Sigmoid colon (tissue), 7 donors: ENCODE data around the gene BIN1. TPM values are rescaled to one million over a fixed set of nuclear protein-coding genes. Genes with fewer than 3 reads are reported as not detected.

ENCODE experiments used
- DNase-seq: peaks from one replicate; pipeline ENCODE4 v3.0.0-alpha.2; 2019
- H3K27ac ChIP-seq, 4 donors: fragments of 200-600 bp; sonication (generic); one replicate each; pipeline ENCODE4 v1.5.1; 2016 to 2019; ENCODE audit warnings: mild to moderate bottlenecking in 1 of 4
- H3K27me3 ChIP-seq, 3 donors: fragments of 200-600 bp; sonication (generic); one replicate each; pipeline ENCODE4 v1.5.1; 2019; ENCODE audit warnings: mild to moderate bottlenecking in 1 of 3
- H3K36me3 ChIP-seq, 4 donors: fragments of 200-600 bp; sonication (generic); one replicate each; pipeline ENCODE4 v1.5.1; 2016 to 2019
- H3K4me1 ChIP-seq, 4 donors: fragments of 200-600 bp; sonication (generic); one replicate each; pipeline ENCODE4 v1.5.1; 2017 to 2019
- H3K4me3 ChIP-seq, 4 donors: fragments of 200-600 bp; sonication (generic); one replicate each; pipeline ENCODE4 v1.5.1; 2017 to 2019; ENCODE audit warnings: mild to moderate bottlenecking in 2 of 4, moderate library complexity in 1 of 4
- H3K9me3 ChIP-seq, 4 donors: fragments of 200-600 bp in 3 of 4; sonication (generic) in 3 of 4; one replicate each; pipeline versions ENCODE4 v1.5.1 to v1.6.1; 2013 to 2019
- CTCF ChIP-seq, 4 experiments: fragments of 450-650 bp in 3 of 4; fragments of 200-600 bp in 1 of 4; IDR thresholded peaks; one replicate each; pipeline ENCODE4 v1.5.1; 2016 to 2019; ENCODE audit warnings: antibody characterized with exemption in 4 of 4, mild to moderate bottlenecking in 3 of 4, moderate library complexity in 2 of 4
- EP300 ChIP-seq, 4 donors: sonication (generic); formaldehyde crosslinking; IDR thresholded peaks; one replicate each; pipeline ENCODE4 v1.6.1; 2017; ENCODE audit warnings: antibody characterized with exemption in 4 of 4
- POLR2A ChIP-seq, 2 donors: fragments of 450-650 bp; IDR thresholded peaks; one replicate each; pipeline ENCODE4 v1.6.1; 2016; ENCODE audit warnings: antibody characterized with exemption in 2 of 2, mild to moderate bottlenecking in 2 of 2, moderate library complexity in 2 of 2
- POLR2AphosphoS5 ChIP-seq, 4 donors: sonication (generic); formaldehyde crosslinking; IDR thresholded peaks; one replicate each; pipeline ENCODE4 v1.6.1; 2017; ENCODE audit warnings: antibody characterized with exemption in 4 of 4
- WGBS, 2 donors: extraction: QIAGEN DNeasy Blood & Tissue Kit; methylation state at CpG; one replicate each; pipeline ENCODE4 v1.1.7; 2013; 5-methylcytosine and 5-hydroxymethylcytosine counted together
- intact Hi-C: fragments of 100-400 bp; cut with DNase I; formaldehyde crosslinking; loops from one replicate; pipeline ENCODE4 v1.15.1; 2023
- polyA plus RNA-seq, 3 donors: library from polyadenylated mRNA; stranded (reverse); fragments of 200-250 nt; gene quantifications; one replicate each; pipeline ENCODE4 v1.2.3, GENCODE V29; 2013
- total RNA-seq, 4 donors: library from RNA; depleted of rRNA; stranded (reverse); fragments of >200 nt; gene quantifications; one replicate each; pipeline ENCODE4 v1.1.0, GENCODE V29; 2016
- donor health status: healthy with polysubstance abuse.
- donor health status: Bipolar disorder and iron deficiency.
- donor health status: healthy.

Gene BIN1
- total and polyA plus RNA-seq, 7 donors, result 20.3 to 57.9 (median 38.2) TPM

GRCh38 chr2:127129937-127130336 lies 23.0 kb upstream of the BIN1 start:
- DNase-seq, result no peak
- 87% methylated on average over 11 of the region's 11 CpGs for WGBS, 2 donors

GRCh38 chr2:127128445-127128904 lies 21.5 kb upstream of the BIN1 start:
- no peak overlapping the region for H3K27ac ChIP-seq
- no peaks in the 10 kb centered on the region for H3K4me1 ChIP-seq
- DNase-seq, result no peak
- WGBS, 2 donors, result 6 to 40% methylated on average over 8 of the region's 8 CpGs
- H3K36me3 ChIP-seq, result no peaks in the 10 kb centered on the region
- no peak for TF ChIP-seq POLR2A (IDR thresholded peaks at IDR 0.05)
- TF ChIP-seq POLR2AphosphoS5 (IDR thresholded peaks at IDR 0.05), result no peak
- TF ChIP-seq CTCF (IDR thresholded peaks at IDR 0.05), result no peak
- no peak for TF ChIP-seq EP300 (IDR thresholded peaks at IDR 0.05)
- H3K4me3 ChIP-seq, result no peak overlapping the region
- H3K27me3 ChIP-seq, result no peaks in the 10 kb centered on the region
- intact Hi-C loops, result no loop called here
- no peaks in the 10 kb centered on the region for H3K9me3 ChIP-seq

More at GRCh38 chr2:127129937-127130336, 23.0 kb upstream of the BIN1 start:
- Histone ChIP-seq H3K9me3 (no peaks in the 10 kb centered on the region), H3K4me3 (no peak overlapping the region), H3K36me3 (no peaks in the 10 kb centered on the region), H3K4me1 (no peaks in the 10 kb centered on the region), H3K27me3 (no peaks in the 10 kb centered on the region), H3K27ac (no peak overlapping the region)
- TF ChIP-seq CTCF (IDR thresholded peaks at IDR 0.05) (no peak), POLR2AphosphoS5 (IDR thresholded peaks at IDR 0.05) (no peak), EP300 (IDR thresholded peaks at IDR 0.05) (no peak), POLR2A (IDR thresholded peaks at IDR 0.05) (no peak)
- intact Hi-C loops, result no loop called here

GRCh38 chr2:127125821-127126220 lies 18.9 kb upstream of the BIN1 start:
- no peak for TF ChIP-seq CTCF (IDR thresholded peaks at IDR 0.05)
- TF ChIP-seq EP300 (IDR thresholded peaks at IDR 0.05), result no peak
- no peak for TF ChIP-seq POLR2AphosphoS5 (IDR thresholded peaks at IDR 0.05)
- TF ChIP-seq POLR2A (IDR thresholded peaks at IDR 0.05), result no peak
- no peaks in the 10 kb centered on the region for H3K9me3 ChIP-seq

GRCh38 chr2:127124426-127124825 lies 17.5 kb upstream of the BIN1 start:
- H3K4me3 ChIP-seq, result no peak overlapping the region
- intact Hi-C loops, result no loop called here

More at GRCh38 chr2:127125821-127126220, 18.9 kb upstream of the BIN1 start:
- no peaks in the 10 kb centered on the region for H3K4me1 ChIP-seq
- no peaks in the 10 kb centered on the region for H3K36me3 ChIP-seq
- 81 to 93% methylated on average over 1 of the region's 1 CpG for WGBS, 2 donors
- H3K4me3 ChIP-seq, result no peak overlapping the region
- DNase-seq, result no peak
- H3K27ac ChIP-seq, result no peak overlapping the region
- intact Hi-C loops, result no loop called here
- H3K27me3 ChIP-seq, result no peaks in the 10 kb centered on the region

More at GRCh38 chr2:127124426-127124825, 17.5 kb upstream of the BIN1 start:
- Histone ChIP-seq H3K27ac (no peak overlapping the region), H3K27me3 (no peaks in the 10 kb centered on the region), H3K4me1 (no peaks in the 10 kb centered on the region), H3K9me3 (no peaks in the 10 kb centered on the region), H3K36me3 (no peaks in the 10 kb centered on the region)
- no peak for TF ChIP-seq POLR2AphosphoS5 (IDR thresholded peaks at IDR 0.05)
- no peak for TF ChIP-seq POLR2A (IDR thresholded peaks at IDR 0.05)
- no peak for TF ChIP-seq CTCF (IDR thresholded peaks at IDR 0.05)
- TF ChIP-seq EP300 (IDR thresholded peaks at IDR 0.05), result no peak
- DNase-seq, result no peak
- WGBS, 2 donors, result 94 to 97% methylated on average over 8 of the region's 8 CpGs
